LHCN-M2 (cell line): ENCODE results near the gene ADGRL3. TPM values are rescaled to one million over a fixed set of nuclear protein-coding genes. Genes with fewer than 3 reads are reported as not detected.
A peak's percentile ranks its signal among the peaks of the same experiment; 100 is the strongest.

ENCODE experiments used
- DNase-seq: peaks from one replicate; pipeline ENCODE4 v3.0.0-alpha.2; 2012; ENCODE audit warnings: low read depth
- total RNA-seq: library from RNA; depleted of rRNA; stranded (reverse); fragments of >200 nt; gene quantifications from 2 replicates; pipeline ENCODE4 v1.2.3, GENCODE V29; 2014

ADGRL3 gene
- total RNA-seq, 1 experiment from 2014 or later: 0.11 TPM

GRCh38 chr4:61426229-61426628 is 226.1 kb downstream of the ADGRL3 start:
- DNase-seq: no peak

DNA sequence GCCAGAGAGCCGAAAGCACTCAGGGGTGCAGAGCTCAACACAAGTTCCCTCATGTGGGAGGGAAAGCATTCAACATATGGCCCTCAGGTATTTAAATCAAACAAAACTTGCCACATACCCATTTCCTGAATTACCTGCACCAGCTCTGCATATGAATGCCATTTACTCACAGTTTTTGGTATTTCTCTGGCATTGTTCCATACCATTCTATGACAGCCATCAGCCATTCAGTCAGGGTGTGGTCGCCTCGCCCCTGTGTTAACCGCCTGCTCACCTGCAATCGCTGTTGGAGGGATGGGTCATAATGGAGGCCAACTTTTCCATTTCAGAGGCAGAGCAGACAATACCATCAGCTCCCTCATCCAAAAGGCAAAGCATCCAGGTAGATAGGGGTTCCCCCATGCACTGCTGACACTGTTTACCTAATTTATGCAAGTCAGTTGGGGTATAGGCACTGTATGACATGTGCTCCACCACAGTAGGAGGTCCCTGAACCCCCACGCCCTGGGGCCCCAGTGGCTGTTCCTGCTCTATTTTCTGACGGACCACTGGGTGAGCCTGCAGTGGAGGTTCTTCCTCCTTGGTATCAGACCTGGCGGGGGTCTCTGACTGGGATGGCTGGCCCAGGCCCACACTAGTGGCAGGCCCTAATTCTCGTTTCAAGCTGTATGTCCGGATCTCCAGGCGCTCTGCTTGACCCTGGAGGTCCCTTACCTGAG is 227.1 kb downstream of the ADGRL3 start:
- no peak for DNase-seq

GRCh38 chr4:61427818-61428495 is 227.8 kb downstream of the ADGRL3 start:
- peak; percentile 26 for DNase-seq

DNA sequence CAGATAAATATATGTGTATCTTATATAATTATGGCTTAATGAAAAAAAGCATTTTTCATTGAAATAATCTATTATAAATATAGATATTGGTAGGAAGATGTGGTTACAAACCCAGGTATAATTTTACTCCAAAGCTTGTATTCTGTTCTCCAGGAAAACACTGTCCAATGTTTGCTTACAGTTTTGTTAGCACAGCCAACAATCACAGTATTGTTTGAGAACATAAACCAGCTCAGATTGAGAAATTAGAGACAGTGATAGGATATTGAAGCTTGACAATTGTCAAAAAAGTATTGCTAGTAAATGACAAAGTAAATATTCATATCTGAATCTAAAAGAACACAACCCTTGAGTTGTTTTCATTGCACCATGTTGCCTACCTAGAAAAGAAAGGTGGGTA is 228.8 kb downstream of the ADGRL3 start:
- DNase-seq: no peak

DNA sequence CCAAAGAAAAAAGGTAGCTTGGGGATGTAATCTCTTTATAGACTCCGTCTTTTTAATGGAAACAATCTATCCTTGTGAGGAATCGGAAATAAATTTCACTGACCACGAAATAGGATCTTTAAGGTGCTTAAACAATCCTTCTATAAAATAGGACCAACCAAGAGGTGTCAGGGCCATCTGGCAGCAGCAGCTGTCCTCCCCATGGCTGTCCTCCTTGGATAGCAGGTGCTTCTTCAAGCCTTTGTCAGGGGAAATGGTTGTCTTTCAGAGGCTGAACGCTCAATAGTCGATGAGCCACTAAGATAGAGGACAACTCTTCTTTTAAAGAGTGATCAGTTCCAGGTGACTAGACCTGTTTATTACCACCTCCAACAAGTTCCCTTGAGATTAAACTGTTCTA is 231.0 kb downstream of the ADGRL3 start:
- DNase-seq: no peak

DNA sequence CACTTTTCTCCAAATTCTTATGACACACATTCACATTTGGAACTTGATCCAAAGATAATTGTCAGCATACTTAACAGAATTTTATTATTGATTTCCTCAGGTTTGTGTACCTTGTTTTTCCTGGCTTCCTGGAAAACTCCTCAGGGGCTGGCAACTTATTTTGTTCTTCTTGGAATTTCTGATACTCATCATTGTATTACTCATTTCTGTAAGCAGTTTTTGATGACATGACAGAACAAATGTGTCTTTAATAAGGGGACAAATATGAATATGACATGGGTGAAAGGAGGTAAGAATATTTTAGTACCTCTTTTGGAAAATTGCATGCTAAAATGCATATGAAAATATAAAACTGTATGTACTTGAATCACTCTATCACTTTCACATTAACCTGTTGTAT is 237.8 kb downstream of the ADGRL3 start:
- no peak for DNase-seq

- DNase-seq: peak; percentile 64
Measured at GRCh38 chr4:61440321-61440720, 240.2 kb downstream of the ADGRL3 start.

DNA sequence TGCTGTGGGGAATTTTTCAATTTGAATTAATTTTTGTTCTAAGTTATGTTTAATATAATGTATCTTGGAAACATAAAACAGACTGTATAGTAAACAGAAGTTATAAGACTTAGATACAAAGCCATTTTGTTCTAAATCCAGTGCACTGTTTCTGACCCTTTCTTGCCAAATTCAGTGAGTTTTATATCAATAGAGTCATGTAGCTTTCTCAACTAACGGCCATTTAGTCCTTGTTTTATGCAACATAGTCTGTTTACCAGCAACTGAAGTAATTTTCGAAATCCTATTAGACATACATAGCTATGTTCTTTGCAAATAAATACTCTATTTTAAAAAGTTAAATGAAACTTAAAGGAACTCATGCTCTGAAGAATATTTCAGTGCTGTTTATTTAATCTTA is 242.8 kb downstream of the ADGRL3 start:
- peak; percentile 27 for DNase-seq

- peak; percentile 72 for DNase-seq
Measured at GRCh38 chr4:61443813-61444510, 243.8 kb downstream of the ADGRL3 start.

DNA sequence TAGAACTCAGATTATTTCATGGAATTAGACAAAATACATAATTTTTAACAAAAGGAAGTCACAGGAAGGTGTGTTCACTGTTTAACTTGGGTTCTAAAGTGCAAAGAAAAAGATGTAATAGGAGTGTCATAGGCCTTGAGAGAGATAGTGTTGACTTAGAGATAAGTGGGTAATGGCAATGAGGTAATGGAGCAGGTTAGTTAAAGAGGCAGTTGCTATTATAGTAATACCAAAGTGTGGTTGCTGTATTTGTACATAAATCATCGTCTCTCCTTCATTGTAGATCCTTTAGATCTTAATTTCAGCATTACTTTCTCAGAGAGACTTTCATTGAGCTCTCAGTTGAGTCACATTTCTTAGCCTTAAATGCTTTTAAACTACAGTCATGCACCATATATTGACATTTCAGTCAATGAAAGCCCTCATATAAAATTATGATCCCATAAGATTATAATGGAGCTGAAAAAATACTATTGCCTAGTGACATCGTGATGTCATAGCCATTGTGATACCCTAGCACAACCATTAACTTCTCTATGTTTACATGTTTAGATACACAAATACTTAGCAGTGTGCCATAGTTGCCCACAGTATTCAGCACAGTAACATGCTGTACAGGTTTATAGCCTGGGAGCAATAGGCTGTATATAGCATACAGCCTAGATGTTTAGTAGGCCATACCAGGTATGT is 245.4 kb downstream of the ADGRL3 start:
- no peak for DNase-seq

GRCh38 chr4:61446941-61447340 is 246.8 kb downstream of the ADGRL3 start:
- no peak for DNase-seq

DNA sequence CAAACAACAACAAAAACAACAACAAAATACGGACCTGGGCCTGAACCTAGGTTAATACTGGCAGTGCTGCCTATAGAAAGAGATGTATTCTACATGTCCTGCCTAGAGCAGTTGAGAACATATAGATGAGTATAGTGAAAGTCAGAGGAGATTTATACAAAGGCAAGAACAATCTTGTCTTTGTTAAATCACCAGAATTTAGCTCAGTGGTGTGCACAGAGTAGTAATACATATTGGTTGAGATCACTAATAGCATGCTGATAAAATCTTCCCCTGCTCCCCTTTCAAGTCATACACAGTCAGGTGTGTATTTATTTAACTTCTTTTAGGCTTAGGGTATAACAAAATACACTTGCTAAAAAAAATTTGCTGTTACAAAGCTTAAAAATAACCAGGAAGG is 247.8 kb downstream of the ADGRL3 start:
- no peak for DNase-seq

DNA sequence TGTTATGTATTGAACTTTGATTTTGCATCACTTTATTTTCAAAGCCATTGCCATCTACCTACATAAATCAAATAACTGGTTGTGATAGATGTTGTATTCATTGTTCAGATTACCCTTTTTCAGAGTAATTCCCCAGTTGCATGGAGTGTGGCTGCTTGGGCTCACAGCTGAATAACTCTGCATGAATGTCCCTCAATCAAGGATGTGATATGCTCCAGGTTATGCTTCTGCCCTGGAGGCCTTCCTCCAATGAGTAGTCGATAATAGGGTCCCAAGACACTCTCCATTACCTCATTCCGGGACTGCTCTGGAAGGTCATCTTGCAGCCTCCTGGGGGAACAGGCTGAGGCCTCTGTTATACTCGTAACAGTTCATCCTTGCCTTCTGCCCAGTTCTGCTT is 251.8 kb downstream of the ADGRL3 start:
- DNase-seq: no peak

- DNase-seq: no peak
Measured at GRCh38 chr4:61461956-61462355, 261.8 kb downstream of the ADGRL3 start.

GRCh38 chr4:61462451-61463326 is 262.6 kb downstream of the ADGRL3 start:
- DNase-seq: peak; percentile 70

DNA sequence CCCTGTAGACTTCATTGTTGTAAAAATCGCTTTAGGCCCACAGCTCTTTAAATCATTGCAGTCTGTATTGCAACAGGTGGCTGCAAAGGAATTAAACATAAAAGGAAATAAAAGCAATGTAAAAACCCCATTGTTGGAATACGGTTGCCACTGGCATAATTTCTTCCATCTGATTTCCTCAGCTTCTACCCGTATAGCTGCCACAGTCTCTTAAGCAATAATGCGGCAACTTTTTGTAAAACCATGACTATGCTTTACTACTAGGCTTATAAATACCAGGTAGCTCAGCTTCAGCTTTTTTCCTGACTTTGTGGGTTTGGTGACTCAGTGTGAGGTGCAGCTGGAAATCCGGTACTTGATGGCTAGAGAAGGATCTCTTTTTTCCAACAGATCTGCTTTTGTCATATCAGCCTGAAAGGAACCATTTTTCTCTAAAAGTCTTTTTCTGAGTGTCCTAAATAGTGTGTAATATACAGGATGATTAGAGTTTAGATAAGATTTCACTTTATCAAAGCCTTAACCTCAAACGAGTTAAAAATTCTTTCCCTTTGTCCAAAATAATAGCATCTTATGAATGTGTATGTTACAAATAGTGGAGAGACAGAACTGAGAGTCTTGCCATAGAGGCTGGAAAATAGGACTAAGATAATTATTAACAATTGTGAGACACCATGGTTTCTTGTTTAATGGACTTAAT is 268.0 kb downstream of the ADGRL3 start:
- peak; percentile 77 for DNase-seq

DNA sequence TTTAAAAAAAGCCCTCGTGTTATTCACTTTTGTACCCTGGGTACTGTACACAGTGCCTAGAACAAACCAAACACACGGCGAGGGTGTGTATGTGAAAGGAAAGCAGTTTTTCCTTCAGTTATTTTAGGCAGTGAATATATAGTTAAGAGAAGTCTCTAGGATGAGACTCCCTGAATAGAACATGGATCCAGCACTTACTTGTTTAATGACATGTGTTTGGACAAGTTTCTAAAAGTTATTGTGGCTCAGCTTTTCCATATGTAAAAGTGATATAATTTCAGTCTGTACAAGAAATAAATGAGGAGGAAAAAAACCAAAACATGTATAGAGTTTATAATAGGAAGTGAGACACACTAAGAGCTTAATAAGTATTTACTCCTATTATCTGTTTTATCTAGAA is 273.2 kb downstream of the ADGRL3 start:
- no peak for DNase-seq

- no peak for DNase-seq
Measured at GRCh38 chr4:61478340-61478739, 278.2 kb downstream of the ADGRL3 start.

GRCh38 chr4:61485056-61485455 is 284.9 kb downstream of the ADGRL3 start:
- no peak for DNase-seq

DNA sequence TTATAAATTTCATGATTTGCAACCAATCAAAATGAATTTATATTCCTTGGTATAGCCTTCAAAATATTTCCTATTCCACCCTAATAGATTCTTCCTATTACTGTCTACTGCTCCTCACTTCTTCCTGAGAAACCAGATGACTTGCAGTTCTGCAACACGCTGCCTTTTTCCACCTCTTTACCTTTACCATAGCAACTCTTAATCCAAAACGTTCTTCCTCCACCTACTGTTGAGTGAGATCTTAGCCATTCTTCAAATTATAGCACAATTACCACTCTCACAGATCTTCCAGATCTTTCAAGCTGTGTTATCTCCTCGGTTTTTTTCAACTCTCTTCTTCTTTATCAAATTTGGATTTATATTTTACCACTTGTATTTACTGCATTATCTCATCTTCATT is 289.8 kb downstream of the ADGRL3 start:
- no peak for DNase-seq

DNA sequence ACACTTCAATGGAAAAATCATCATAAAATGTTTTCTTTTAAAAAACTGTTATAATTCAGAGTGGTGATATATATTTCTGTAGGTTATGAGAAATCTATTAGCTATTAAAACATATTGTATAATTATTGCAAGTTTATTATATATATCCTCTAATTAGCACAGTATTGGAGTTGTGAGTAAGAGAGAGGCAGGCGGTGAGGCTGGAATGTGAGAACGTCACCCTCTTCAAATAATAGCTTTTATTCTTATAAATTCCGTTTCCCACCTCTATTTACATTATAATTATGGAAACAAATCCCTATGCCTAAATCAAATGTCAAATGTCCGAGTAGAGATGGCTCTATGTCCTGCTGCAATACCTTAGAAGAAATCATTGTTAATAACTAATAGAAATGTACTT is 292.9 kb downstream of the ADGRL3 start:
- DNase-seq: no peak
